GM12875 (cell line): ENCODE measurements around the gene RNF38.

ENCODE experiments used
- H3K4me3 ChIP-seq: one replicate; pipeline ENCODE4 v1.5.1; 2011; ENCODE audit warnings: low read depth, low read length, control low read depth
- CTCF ChIP-seq: IDR thresholded peaks from 2 replicates; pipeline ENCODE4 v1.5.1; 2011; ENCODE audit warnings: low read depth, mild to moderate bottlenecking, control low read depth, inconsistent platforms, low read length, moderate library complexity, borderline replicate concordance; ENCODE audit not compliant: insufficient read depth

The RNF38 gene

GRCh38 chr9:36293171-36293570, 106.9 kb downstream of the RNF38 start:
- TF ChIP-seq CTCF = no peak

DNA sequence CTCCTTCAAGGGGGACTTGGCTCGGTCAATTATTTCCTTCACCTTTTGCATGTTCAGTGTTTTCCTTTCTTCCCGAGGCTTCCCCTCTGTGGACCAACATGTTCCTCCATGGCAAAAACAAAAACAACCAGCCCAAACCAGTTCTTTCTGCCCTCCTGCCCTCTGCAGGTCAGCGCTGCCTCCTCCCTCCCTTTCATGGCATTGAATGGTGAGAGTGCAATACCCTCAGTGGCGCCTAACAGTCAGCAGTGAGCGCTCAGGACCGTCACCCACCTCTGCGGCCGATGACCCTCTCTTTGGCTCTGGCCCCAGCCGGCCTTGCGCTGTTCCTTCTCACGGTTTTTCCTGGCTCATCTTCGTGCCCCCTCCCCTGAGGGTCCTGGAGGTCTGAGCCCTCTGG, 107.4 kb downstream of the RNF38 start:
- no peak for TF ChIP-seq CTCF
- H3K4me3 ChIP-seq = no peak overlapping the region

More at GRCh38 chr9:36293171-36293570, 106.9 kb downstream of the RNF38 start:
- no peak overlapping the region for H3K4me3 ChIP-seq

GRCh38 chr9:36290996-36291395, 109.1 kb downstream of the RNF38 start:
- no peak overlapping the region for H3K4me3 ChIP-seq
- TF ChIP-seq CTCF = no peak

- H3K4me3 ChIP-seq = no peak overlapping the region
- no peak for TF ChIP-seq CTCF
These were observed 110.1 kb downstream of the RNF38 start for GRCh38 chr9:36289836-36290435.

DNA sequence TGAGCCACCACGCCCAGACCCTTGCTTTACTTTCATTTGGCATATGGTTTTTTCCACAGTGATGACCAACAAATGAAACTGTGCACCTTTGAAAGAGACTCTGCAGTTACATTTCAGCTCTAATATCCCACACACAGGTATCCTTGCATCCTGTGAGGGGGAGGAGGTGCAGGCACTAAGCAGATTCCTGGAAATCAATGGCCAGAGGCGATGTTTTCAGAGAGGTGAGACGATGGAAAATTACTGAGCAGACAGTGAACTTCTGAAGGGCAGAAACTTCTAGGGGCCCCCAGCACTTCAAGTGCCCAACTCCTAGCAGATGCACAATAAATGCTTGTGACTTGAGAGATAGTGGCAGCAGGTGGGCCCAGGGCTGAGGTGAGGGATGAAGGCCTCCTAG, 112.0 kb downstream of the RNF38 start:
- TF ChIP-seq CTCF = no peak
- no peak overlapping the region for H3K4me3 ChIP-seq
